NT2/D1 (cell line): ENCODE measurements around the gene NOL11.

Experiments
- SUZ12 ChIP-seq: IDR thresholded peaks from 2 replicates; pipeline ENCODE4 v1.6.1; 2011; ENCODE audit not compliant: insufficient read length, insufficient read depth; ENCODE audit errors: extremely low read depth
- YY1 ChIP-seq: IDR thresholded peaks from 2 replicates; pipeline ENCODE4 v1.6.1; 2011; ENCODE audit not compliant: insufficient read length, insufficient read depth

DNA sequence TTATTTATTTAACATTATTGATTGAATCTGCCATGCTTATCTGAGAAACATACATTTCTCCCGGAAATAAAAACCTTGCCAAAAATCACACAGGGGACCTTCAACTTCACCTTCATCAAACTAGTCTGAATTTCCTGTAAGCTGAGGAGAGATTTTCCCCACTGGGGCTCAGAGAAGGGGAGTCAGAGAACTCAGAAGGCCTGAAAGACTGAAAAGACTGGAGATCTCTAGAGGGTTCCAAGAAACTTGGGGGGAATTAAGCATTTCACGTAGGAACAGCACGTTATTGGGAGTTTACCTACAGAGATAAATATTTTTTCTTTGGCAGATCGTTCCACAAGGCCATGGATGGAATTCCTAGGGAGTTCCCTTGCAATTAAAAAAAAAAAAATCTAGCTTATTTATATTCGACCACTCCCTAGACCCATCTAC is 528 bp upstream of the NOL11 start:
- TF ChIP-seq YY1 = no peak
- TF ChIP-seq SUZ12 = no peak
